ENCODE data around the gene RAB1A.
A peak's percentile ranks its signal among the peaks of the same experiment; 100 is the strongest.

RAB1A gene

DNA sequence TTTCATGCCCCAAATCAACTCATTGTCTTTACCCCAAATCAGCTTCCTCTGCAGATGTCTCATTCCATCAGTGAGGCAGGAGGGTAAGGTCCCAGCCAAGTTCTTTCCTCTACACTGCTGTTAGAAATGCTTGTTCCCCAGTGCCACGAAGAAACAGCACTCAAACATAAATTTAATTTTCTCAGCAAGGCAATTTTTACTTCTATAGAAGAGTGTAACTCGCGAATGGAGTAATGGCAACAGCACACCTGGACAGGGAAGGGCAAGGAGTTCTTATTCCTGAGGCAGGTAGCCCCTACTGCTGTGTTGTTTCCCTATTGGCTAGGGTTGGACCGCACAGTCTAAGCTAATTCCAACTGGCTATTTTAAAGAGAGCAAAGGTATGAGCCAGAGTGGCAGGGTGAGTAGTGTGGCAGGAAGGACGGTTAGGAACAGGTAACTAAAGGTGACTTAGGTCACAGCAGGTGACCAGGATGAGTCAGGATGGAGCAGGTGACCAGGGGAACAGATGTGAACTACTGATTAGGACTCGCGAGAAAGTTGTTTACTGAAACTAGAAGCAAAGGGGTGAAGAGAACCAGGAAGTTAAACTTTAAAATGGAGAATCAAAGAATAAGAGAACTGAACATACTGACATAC is 85.7 kb downstream of the RAB1A start:
- TF ChIP-seq, protein P1, sequence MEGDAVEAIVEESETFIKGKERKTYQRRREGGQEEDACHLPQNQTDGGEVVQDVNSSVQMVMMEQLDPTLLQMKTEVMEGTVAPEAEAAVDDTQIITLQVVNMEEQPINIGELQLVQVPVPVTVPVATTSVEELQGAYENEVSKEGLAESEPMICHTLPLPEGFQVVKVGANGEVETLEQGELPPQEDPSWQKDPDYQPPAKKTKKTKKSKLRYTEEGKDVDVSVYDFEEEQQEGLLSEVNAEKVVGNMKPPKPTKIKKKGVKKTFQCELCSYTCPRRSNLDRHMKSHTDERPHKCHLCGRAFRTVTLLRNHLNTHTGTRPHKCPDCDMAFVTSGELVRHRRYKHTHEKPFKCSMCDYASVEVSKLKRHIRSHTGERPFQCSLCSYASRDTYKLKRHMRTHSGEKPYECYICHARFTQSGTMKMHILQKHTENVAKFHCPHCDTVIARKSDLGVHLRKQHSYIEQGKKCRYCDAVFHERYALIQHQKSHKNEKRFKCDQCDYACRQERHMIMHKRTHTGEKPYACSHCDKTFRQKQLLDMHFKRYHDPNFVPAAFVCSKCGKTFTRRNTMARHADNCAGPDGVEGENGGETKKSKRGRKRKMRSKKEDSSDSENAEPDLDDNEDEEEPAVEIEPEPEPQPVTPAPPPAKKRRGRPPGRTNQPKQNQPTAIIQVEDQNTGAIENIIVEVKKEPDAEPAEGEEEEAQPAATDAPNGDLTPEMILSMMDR (IDR thresholded peaks at IDR 0.05; ENCODE audit: low read depth, low read length, missing control alignments), result no peak
- no peak overlapping the region for H3K4me3 ChIP-seq (replicated peaks; ENCODE audit: low read depth, low read length)
- DNase-seq (ENCODE audit: extremely low read depth, low read depth), result no peak

DNA sequence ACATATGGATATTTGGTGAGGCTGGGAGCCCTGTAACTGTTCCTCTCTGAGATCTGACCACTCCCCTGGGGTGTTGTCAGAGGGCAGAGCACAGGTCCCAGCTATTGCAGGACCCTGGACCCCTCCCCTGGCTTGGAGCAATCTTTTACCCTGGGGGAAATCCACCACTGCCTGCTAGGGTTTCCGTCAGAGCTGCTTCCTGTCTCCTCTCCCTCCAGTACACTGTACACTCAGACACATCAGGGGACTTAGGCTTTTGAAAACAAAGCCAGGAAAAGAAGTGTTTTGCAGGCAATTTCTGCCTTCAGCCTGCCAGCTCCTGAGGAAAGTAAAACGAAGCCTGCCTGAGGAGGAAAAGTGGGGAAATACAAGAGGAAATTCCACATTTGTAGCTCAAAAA is 86.9 kb downstream of the RAB1A start:
- no peak overlapping the region for H3K4me3 ChIP-seq (replicated peaks; ENCODE audit: low read depth, low read length)
- TF ChIP-seq, protein P1 (IDR thresholded peaks at IDR 0.05; ENCODE audit: low read depth, low read length, missing control alignments), result no peak
- no peak for DNase-seq (ENCODE audit: extremely low read depth, low read depth)

DNA sequence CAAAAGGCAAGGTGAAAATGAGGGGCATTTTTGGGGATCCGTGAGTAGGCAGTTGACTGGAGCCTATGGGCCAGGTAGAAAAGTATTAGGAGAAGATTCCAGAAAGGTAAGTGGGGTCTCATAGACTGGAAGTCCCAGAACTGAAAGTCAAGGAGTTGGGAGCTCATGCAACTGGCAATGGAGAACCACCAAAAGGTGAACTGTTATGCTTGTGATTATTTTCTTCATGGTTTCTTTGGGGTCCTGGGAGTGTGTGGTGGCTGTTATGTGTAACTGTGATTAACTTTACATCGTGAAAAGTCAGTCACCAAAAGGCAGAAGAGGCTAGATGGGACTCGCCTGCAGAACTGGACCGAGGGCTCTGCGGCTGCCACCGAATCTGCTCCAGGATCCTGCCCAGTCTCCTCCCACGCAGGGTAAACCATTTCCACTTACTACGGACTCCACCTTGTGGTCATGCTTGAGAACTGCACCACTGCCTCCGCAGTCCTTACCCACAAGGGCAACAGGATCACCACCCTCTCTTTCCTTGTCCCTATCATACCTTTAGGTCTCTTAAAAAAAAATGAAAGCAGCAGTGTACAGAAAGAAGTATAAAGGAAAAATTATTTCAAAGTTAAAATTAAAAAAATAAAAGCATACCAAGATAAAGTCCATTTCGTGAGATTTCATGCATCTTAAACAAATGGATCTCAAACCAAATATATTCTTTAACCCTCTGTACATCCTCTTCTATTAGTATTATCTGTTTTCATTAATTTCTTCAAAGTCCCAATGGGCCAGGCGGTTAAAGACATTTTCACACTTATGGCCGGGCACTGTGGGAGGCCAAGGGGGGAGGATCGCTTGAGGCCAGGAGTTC is 89.3 kb downstream of the RAB1A start:
- DNase-seq (ENCODE audit: extremely low read depth, low read depth), result peak; percentile 59
- no peak overlapping the region for H3K4me3 ChIP-seq (replicated peaks; ENCODE audit: low read depth, low read length)
- TF ChIP-seq, protein P1 (IDR thresholded peaks at IDR 0.05; ENCODE audit: low read depth, low read length, missing control alignments), result peak; percentile 92

DNA sequence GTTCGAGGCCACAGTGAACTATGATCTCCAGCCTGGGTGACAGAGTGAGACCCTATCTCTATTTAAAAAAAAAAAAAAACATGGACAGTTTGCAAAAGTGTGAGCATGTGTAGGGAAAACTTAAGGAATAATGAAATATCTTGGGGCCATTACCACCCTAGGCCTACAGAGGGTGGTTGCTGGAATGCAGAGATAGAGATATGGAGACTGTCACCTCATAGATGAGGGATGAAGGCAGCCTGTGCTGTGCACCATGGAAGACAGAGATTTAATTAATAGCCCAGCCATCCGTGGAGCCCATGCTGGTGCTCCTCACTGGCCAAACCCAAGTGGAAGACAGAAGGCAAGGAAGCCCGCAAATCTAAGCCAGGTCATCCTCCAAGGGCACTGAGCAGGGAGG is 90.3 kb downstream of the RAB1A start:
- H3K4me3 ChIP-seq (replicated peaks; ENCODE audit: low read depth, low read length), result no peak overlapping the region
- DNase-seq (ENCODE audit: extremely low read depth, low read depth), result no peak
- TF ChIP-seq, protein P1 (IDR thresholded peaks at IDR 0.05; ENCODE audit: low read depth, low read length, missing control alignments), result no peak

DNA sequence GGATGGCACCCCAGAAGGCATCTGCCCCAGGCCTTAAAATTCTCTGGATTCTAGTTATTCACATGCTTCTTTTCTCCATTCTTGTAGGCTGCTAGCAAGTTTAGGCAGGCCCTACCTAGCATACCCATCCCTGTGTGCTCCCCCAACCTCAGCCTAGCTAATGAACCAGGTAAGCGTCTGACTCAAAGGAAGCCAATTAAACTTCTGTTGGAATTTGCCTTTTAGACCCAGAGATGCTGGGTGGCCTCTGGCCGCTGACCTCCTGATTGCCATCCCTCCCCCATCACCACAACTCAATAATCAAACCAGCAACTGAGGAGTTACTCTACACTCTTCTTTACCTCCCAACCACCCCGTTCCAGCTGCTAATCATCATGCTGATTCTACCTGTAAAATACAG is 92.7 kb downstream of the RAB1A start:
- H3K4me3 ChIP-seq (replicated peaks; ENCODE audit: low read depth, low read length), result no peak overlapping the region
- TF ChIP-seq, protein P1 (IDR thresholded peaks at IDR 0.05; ENCODE audit: low read depth, low read length, missing control alignments), result no peak

More for the DNA sequence above, 92.7 kb downstream of the RAB1A start:
- no peak for DNase-seq (ENCODE audit: extremely low read depth, low read depth)
